Mesenchymal stem cell (in vitro differentiated cells and primary cell): ENCODE data around the gene RGMA.
"Not testable (repeated sequence)": the region's sequence is repeated elsewhere in the genome, so short reads cannot be mapped to it uniquely, and the experiment has no call there.

Experiments used
- DNase-seq: peaks from one replicate; pipeline ENCODE4 v3.0.0-alpha.2; 2013
- H2AFZ ChIP-seq: one replicate; pipeline ENCODE4 v1.6.1; 2013; ENCODE audit warnings: low read depth, mild to moderate bottlenecking, control low read depth, inconsistent platforms, low read length, moderate library complexity
- H2AK5ac ChIP-seq: 2 replicates; pipeline ENCODE4 v1.6.1; 2013; ENCODE audit warnings: low read length, moderate library complexity, mild to moderate bottlenecking, inconsistent platforms; ENCODE audit not compliant: severe bottlenecking
- H2BK120ac ChIP-seq: one replicate; pipeline ENCODE4 v1.6.1; 2013; ENCODE audit warnings: low read depth, mild to moderate bottlenecking, inconsistent platforms, low read length, moderate library complexity
- H2BK12ac ChIP-seq, 2 experiments: one replicate each; pipeline ENCODE4 v1.6.1; 2013; ENCODE audit warnings: inconsistent platforms in 2 of 2, low read length in 2 of 2, mild to moderate bottlenecking in 2 of 2, moderate library complexity in 2 of 2, control low read depth in 1 of 2
- H2BK15ac ChIP-seq: one replicate; pipeline ENCODE4 v1.6.1; 2013; ENCODE audit warnings: mild to moderate bottlenecking, low read depth, inconsistent platforms; ENCODE audit not compliant: poor library complexity, severe bottlenecking
- H2BK5ac ChIP-seq: 2 replicates; pipeline ENCODE4 v1.6.1; 2013; ENCODE audit warnings: low read depth, mild to moderate bottlenecking, low read length, control low read depth, inconsistent platforms; ENCODE audit not compliant: poor library complexity, severe bottlenecking
- H3K14ac ChIP-seq, 2 experiments: one replicate each; pipeline ENCODE4 v1.6.1; 2013; ENCODE audit warnings: inconsistent platforms in 2 of 2, low read length in 2 of 2, control low read depth in 1 of 2, mild to moderate bottlenecking in 1 of 2, moderate library complexity in 1 of 2
- H3K18ac ChIP-seq, 2 experiments: one replicate each; pipeline ENCODE4 v1.6.1; 2013; ENCODE audit warnings: inconsistent platforms in 2 of 2, low read length in 2 of 2, control low read depth in 1 of 2, low read depth in 1 of 2, mild to moderate bottlenecking in 1 of 2
- H3K23ac ChIP-seq, 2 experiments: one replicate each; pipeline ENCODE4 v1.6.1; 2013; ENCODE audit warnings: inconsistent platforms in 2 of 2, low read length in 2 of 2, mild to moderate bottlenecking in 2 of 2, moderate library complexity in 2 of 2, control low read depth in 1 of 2
- H3K27ac ChIP-seq: 2 replicates; pipeline ENCODE4 v1.5.1; 2013; ENCODE audit warnings: mild to moderate bottlenecking, moderate library complexity, low read length, control low read depth, inconsistent platforms; ENCODE audit not compliant: poor library complexity, severe bottlenecking
- H3K27me3 ChIP-seq, 2 experiments: 2 replicates each; pipeline versions ENCODE4 v1.6.1 to v1.7.0; 2013; ENCODE audit warnings: low read length in 2 of 2, mild to moderate bottlenecking in 2 of 2, moderate library complexity in 2 of 2, control low read depth in 1 of 2, inconsistent platforms in 1 of 2; ENCODE audit not compliant: control insufficient read depth in 1 of 2, insufficient read depth in 1 of 2
- H3K36me3 ChIP-seq, 2 experiments: 2 replicates each; pipeline versions ENCODE4 v1.6.1 to v1.7.0; 2013; ENCODE audit warnings: low read length in 2 of 2, control low read depth in 1 of 2, inconsistent platforms in 1 of 2, low read depth in 1 of 2, mild to moderate bottlenecking in 1 of 2; ENCODE audit not compliant: insufficient read depth in 2 of 2, control insufficient read depth in 1 of 2
- H3K4ac ChIP-seq, 2 experiments: one replicate each; pipeline ENCODE4 v1.6.1; 2013; ENCODE audit warnings: inconsistent platforms in 2 of 2, low read length in 2 of 2, mild to moderate bottlenecking in 2 of 2, moderate library complexity in 2 of 2, control low read depth in 1 of 2, low read depth in 1 of 2
- H3K4me1 ChIP-seq: 2 replicates; pipeline ENCODE4 v1.6.1; 2013; ENCODE audit warnings: low read depth, low read length, control low read depth; ENCODE audit not compliant: control insufficient read depth, insufficient read depth
- H3K4me2 ChIP-seq: 2 replicates; pipeline ENCODE4 v1.6.1; 2013; ENCODE audit warnings: low read length, mild to moderate bottlenecking, inconsistent platforms; ENCODE audit not compliant: poor library complexity, severe bottlenecking
- H3K4me3 ChIP-seq, 2 experiments: 2 replicates each; pipeline versions ENCODE4 v1.5.1 to v1.7.0; 2013; ENCODE audit warnings: low read length in 2 of 2, mild to moderate bottlenecking in 2 of 2, control low read depth in 1 of 2, low read depth in 1 of 2; ENCODE audit not compliant: insufficient read depth in 1 of 2
- H3K79me1 ChIP-seq: replicated peaks from 2 replicates; pipeline ENCODE4 v1.6.1; 2013; ENCODE audit warnings: mild to moderate bottlenecking, control low read depth, low read length, inconsistent platforms; ENCODE audit not compliant: poor library complexity, severe bottlenecking
- H3K9ac ChIP-seq: 2 replicates; pipeline ENCODE4 v1.7.0; 2013; ENCODE audit warnings: mild to moderate bottlenecking, low read length, moderate library complexity
- H3K9me3 ChIP-seq: 2 replicates; pipeline ENCODE4 v1.7.0; 2013; ENCODE audit warnings: mild to moderate bottlenecking, low read length; ENCODE audit not compliant: control insufficient read depth
- H4K8ac ChIP-seq: one replicate; pipeline ENCODE4 v1.6.1; 2013; ENCODE audit warnings: inconsistent platforms, mild to moderate bottlenecking, low read length, moderate library complexity
- H4K91ac ChIP-seq: one replicate; pipeline ENCODE4 v1.6.1; 2013; ENCODE audit warnings: mild to moderate bottlenecking, low read length, inconsistent platforms
- WGBS: methylation state at CpG from one replicate; pipeline ENCODE4 v1.1.7; 2013; ENCODE audit warnings: mixed read lengths; 5-methylcytosine and 5-hydroxymethylcytosine counted together

Gene RGMA

GRCh38 chr15:93032515-93033206, 56.4 kb downstream of the RGMA start:
- not testable (repeated sequence) for H2BK15ac ChIP-seq, H3K4me3 ChIP-seq, H3K9me3 ChIP-seq, H3K4ac ChIP-seq, H3K9ac ChIP-seq, H2AFZ ChIP-seq, H2AK5ac ChIP-seq, H4K8ac ChIP-seq, H3K4me2 ChIP-seq, H3K79me1 ChIP-seq, H4K91ac ChIP-seq, H3K18ac ChIP-seq, H2BK12ac ChIP-seq, H2BK120ac ChIP-seq, H3K14ac ChIP-seq, H3K27me3 ChIP-seq, H2BK5ac ChIP-seq, DNase-seq, H3K23ac ChIP-seq, H3K27ac ChIP-seq
- Histone ChIP-seq H3K4me1 (peaks cover 24% of the 10 kb centered on the region), H3K36me3 (peaks cover 6 to 19% of the 10 kb centered on the region in 2 experiments)
- WGBS: 93% methylated on average over 21 of the region's 21 CpGs

DNA sequence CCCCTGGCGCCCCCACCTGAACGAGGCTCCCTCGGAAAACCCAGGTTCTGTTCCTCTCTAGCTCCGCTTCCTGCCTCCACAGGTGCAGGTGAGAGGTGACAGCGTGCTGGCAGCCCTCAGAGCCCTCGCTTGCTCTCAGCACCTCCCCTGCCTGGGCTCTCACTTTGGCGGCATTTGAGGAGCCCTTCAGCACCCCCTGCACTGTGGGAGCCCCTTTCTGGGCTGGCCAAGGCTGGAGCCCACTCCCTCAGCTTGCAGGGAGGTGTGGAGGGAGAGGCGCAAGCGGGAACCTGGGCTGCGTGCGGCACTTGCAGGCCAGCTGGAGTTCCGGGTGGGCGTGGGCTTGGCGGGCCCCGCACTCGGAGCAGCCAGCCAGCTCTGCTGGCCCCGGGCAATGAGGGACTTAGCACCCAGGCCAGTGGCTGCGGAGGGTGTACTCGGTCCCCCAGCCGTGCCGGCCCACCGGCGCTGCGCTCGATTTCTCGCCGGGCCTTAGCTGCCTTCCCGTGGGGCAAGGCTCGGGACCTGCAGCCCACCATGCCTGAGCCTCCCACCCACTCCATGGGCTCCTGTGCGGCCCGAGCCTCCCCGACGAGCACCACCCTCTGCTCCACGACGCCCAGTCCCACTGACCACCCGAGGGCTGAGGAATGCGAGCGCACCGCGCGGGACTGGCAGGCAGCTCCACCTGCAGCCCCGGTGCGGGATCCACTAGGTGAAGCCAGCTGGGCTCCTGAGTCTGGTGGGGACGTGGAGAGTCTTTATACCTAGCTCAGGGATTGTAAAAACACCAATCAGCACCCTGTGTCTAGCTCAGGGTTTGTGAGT, 57.2 kb downstream of the RGMA start:
- Histone ChIP-seq H3K4me1 (peaks cover 24% of the 10 kb centered on the region), H3K36me3 (peaks cover 15 to 24% of the 10 kb centered on the region in 2 experiments)
- H4K91ac ChIP-seq, H3K27ac ChIP-seq, H3K79me1 ChIP-seq, DNase-seq, H2BK5ac ChIP-seq, H4K8ac ChIP-seq, H3K4ac ChIP-seq, H2BK120ac ChIP-seq, H3K9me3 ChIP-seq, H3K27me3 ChIP-seq, H3K18ac ChIP-seq, H2BK12ac ChIP-seq, H3K9ac ChIP-seq, H3K4me2 ChIP-seq, H3K23ac ChIP-seq, H2BK15ac ChIP-seq, H3K4me3 ChIP-seq, H3K14ac ChIP-seq, H2AK5ac ChIP-seq, H2AFZ ChIP-seq: not testable (repeated sequence)
- WGBS: 96% methylated on average over 43 of the region's 44 CpGs

DNA sequence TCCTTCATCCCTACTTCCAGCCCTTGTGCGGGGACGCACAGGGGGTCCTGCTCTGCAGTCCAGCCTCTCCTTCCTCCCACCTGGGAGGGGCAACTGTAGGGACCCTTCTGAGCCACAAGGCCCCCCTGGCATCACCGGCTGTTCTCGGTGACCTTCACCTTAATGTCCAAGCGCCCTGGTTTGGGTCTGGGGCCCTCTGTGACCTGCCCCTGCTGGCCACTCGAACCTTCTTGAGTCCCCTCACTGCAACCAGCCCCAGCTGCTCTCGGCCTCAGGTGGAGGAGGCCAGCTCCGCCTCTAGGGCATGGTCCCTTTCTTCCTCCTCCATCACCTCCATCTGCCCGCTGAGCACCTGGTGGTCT, 57.9 kb downstream of the RGMA start:
- Histone ChIP-seq H4K91ac (no peak overlapping the region), H3K4ac (no peak overlapping the region), H2BK120ac (no peak overlapping the region), H3K14ac (no peak overlapping the region), H3K9me3 (no peaks in the 10 kb centered on the region), H3K36me3 (peaks cover 22 to 31% of the 10 kb centered on the region in 2 experiments), H3K4me3 (no peak overlapping the region), H3K79me1 (peaks cover 9% of the 10 kb centered on the region), H2BK12ac (no peak overlapping the region), H4K8ac (no peak overlapping the region), H3K4me1 (peaks cover 24% of the 10 kb centered on the region), H3K9ac (peak overlapping the region; percentile 69), H2AK5ac (no peak overlapping the region), H3K27me3 (no peaks in the 10 kb centered on the region), H2BK15ac (no peak overlapping the region), H3K27ac (no peak overlapping the region), H2AFZ (no peak overlapping the region), H2BK5ac (no peak overlapping the region), H3K18ac (no peak overlapping the region), H3K23ac (no peak overlapping the region), H3K4me2 (no peak overlapping the region)
- DNase-seq: no peak
- 70% methylated on average over 9 of the region's 9 CpGs for WGBS

DNA sequence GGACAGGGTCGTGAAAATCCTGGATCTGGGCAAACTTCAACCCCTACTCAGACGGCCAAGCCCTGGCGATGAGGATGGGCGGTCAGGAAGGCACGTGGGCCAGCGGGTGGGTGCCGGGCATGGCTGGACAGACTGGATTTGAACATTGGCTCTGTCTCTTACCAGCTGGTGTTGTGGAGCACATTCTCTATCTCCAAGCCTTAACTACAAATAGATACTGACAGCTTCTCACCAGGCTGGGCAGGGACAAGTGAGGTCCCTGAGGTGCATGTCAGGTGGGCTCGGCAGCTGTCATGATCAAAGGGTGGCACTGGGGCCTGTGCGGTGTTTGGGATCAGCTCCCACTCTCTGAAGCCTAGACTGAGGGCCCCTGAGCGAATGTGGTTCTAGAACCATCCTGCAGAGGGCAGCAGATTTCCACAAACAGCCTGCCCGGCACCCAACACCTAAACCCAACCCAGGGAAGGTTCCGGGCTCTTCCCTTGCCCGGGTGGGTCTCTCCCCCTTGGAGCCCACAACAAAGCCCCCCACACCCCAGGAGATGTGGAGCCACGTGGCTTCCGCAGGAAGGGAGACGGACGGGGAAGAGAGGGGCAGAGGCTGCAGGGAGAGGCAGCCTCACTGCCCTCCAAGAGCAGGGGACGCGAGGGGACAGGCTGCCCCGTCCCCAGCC, 58.4 kb downstream of the RGMA start:
- H2BK15ac ChIP-seq: no peak overlapping the region
- H3K4ac ChIP-seq: no peak overlapping the region
- H4K91ac ChIP-seq: no peak overlapping the region
- peak overlapping the region in 1 of 2 experiments; percentile 55 for H2BK12ac ChIP-seq
- H3K27ac ChIP-seq: no peak overlapping the region
- H2BK120ac ChIP-seq: no peak overlapping the region
- no peak overlapping the region for H2BK5ac ChIP-seq
- H3K4me2 ChIP-seq: no peak overlapping the region
- H3K4me3 ChIP-seq: no peak overlapping the region
- peaks cover 10% of the 10 kb centered on the region for H3K79me1 ChIP-seq
- H4K8ac ChIP-seq: peak overlapping the region; percentile 50
- H3K23ac ChIP-seq: no peak overlapping the region
- H3K14ac ChIP-seq: peak overlapping the region in 1 of 2 experiments; percentile 47
- peak overlapping the region in 1 of 2 experiments; percentile 74 for H3K18ac ChIP-seq
- 55% methylated on average over 17 of the region's 20 CpGs for WGBS
- H3K9ac ChIP-seq: peak overlapping the region; percentile 69
- H3K36me3 ChIP-seq: peaks cover 27 to 33% of the 10 kb centered on the region in 2 experiments
- no peak overlapping the region for H2AK5ac ChIP-seq
- no peak overlapping the region for H2AFZ ChIP-seq
- no peaks in the 10 kb centered on the region for H3K9me3 ChIP-seq
- H3K27me3 ChIP-seq: no peaks in the 10 kb centered on the region
- H3K4me1 ChIP-seq: peaks cover 22% of the 10 kb centered on the region
- DNase-seq: peak; percentile 70
